Cardiac muscle cell (in vitro differentiated cells and primary cell): ENCODE results near the gene RPP25L. TPM values are rescaled to one million over a fixed set of nuclear protein-coding genes. Genes with fewer than 3 reads are reported as not detected.
A peak's percentile ranks its signal among the peaks of the same experiment; 100 is the strongest.

Experiments used
- DNase-seq, 2 donors: peaks; one replicate each; pipeline versions ENCODE4 v3.0.0 to v3.0.0-alpha.2; 2010 to 2017; ENCODE audit warnings: low read depth in 1 of 2, low spot score in 1 of 2
- H3K27ac ChIP-seq: fragments of 200-600 bp; sonication (generic); 2 replicates; pipeline ENCODE4 v1.5.1; 2016
- H3K27me3 ChIP-seq: fragments of 200-600 bp; sonication (generic); 2 replicates; pipeline ENCODE4 v1.6.0; 2016; ENCODE audit warnings: control low read depth
- H3K36me3 ChIP-seq: fragments of 200-600 bp; sonication (generic); 2 replicates; pipeline ENCODE4 v1.5.1; 2016; ENCODE audit warnings: control low read depth
- H3K4me1 ChIP-seq: fragments of 200-600 bp; sonication (generic); 2 replicates; pipeline ENCODE4 v1.8.1; 2017; ENCODE audit warnings: low read depth, mild to moderate bottlenecking, mixed run types
- H3K4me3 ChIP-seq: fragments of 200-600 bp; sonication (generic); 2 replicates; pipeline ENCODE4 v1.5.1; 2016; ENCODE audit warnings: mild to moderate bottlenecking
- H3K9me3 ChIP-seq: fragments of 200-600 bp; sonication (generic); 2 replicates; pipeline ENCODE4 v1.5.1; 2017; ENCODE audit warnings: low read depth, mild to moderate bottlenecking, control low read depth
- CTCF ChIP-seq: IDR thresholded peaks from 2 replicates; pipeline ENCODE4 v1.5.1; 2012; ENCODE audit warnings: low read depth, mild to moderate bottlenecking, low read length
- polyA plus RNA-seq: library from polyadenylated mRNA; unstranded; fragments of >200 nt; fragmentation: Nextera tagmentation; extraction: Ambion mirVana; gene quantifications from 2 replicates; pipeline ENCODE4 v1.2.1, GENCODE V29; 2016
- total RNA-seq: library from RNA; depleted of rRNA; stranded (reverse); fragments of >200 nt; gene quantifications from 2 replicates; pipeline ENCODE4 v1.2.3, GENCODE V29; 2016

Gene RPP25L
- total and polyA plus RNA-seq, 2 experiments from 2014 or later = 68.4 to 84.3 TPM

- Histone ChIP-seq H3K36me3 (peaks cover 3% of the 10 kb centered on the region), H3K4me1 (peaks cover 5% of the 10 kb centered on the region), H3K27ac (no peak overlapping the region), H3K4me3 (no peak overlapping the region), H3K27me3 (peaks cover 10% of the 10 kb centered on the region), H3K9me3 (no peaks in the 10 kb centered on the region)
- TF ChIP-seq CTCF = no peak
- no peak for DNase-seq
Observed at GRCh38 chr9:34635556-34635955, 23.7 kb upstream of the RPP25L start.

- H3K4me3 ChIP-seq = no peak overlapping the region
- no peaks in the 10 kb centered on the region for H3K9me3 ChIP-seq
- H3K27ac ChIP-seq = no peak overlapping the region
- DNase-seq = no peak
- no peak for TF ChIP-seq CTCF
- H3K27me3 ChIP-seq = peaks cover 19% of the 10 kb centered on the region
- peaks cover 5% of the 10 kb centered on the region for H3K4me1 ChIP-seq
- peaks cover 3% of the 10 kb centered on the region for H3K36me3 ChIP-seq
Observed at GRCh38 chr9:34634551-34635248, 22.8 kb upstream of the RPP25L start.

DNA sequence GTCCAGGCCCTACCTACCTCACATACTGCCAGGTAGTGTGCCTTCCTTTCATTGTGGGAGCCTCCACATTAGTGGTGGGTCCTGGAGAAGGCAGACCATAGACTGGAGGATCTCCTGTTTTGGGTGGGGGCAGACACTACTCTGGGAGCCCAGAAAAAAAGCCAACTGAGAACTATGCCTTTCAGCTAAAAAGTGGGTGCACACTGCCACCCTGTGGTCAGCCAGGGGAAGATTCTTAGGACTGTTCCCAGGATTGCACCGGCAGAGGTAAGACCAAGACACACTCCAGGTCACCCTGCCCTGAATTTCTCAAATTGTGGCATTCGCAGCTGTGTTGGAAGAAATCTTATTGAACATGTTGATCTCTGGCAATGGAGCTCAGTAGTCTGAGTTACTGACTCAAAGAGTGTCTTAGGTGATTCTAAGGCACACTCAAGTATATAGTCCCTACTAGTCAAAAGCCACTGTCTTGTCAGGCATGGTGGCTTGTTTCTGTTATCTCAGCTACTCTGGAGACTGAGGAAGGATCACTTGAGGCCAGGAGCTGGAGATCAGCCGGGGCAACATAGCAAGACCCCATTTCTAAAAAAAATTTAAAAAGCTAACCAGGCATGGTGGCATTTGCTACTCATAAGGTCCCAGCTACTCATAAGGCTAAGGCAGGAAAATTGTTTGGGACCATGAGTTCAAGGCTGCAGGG, 22.1 kb upstream of the RPP25L start:
- H3K4me3 ChIP-seq = no peak overlapping the region
- peaks cover 3% of the 10 kb centered on the region for H3K36me3 ChIP-seq
- peak; percentile 85 for TF ChIP-seq CTCF
- no peak overlapping the region for H3K27ac ChIP-seq
- H3K9me3 ChIP-seq = no peaks in the 10 kb centered on the region
- peaks cover 5% of the 10 kb centered on the region for H3K4me1 ChIP-seq
- H3K27me3 ChIP-seq = peaks cover 26% of the 10 kb centered on the region
- DNase-seq = peak; percentile 73 to 77

GRCh38 chr9:34633166-34633565, 21.3 kb upstream of the RPP25L start:
- peaks cover 34% of the 10 kb centered on the region for H3K27me3 ChIP-seq
- TF ChIP-seq CTCF = no peak
- peaks cover 3% of the 10 kb centered on the region for H3K36me3 ChIP-seq
- DNase-seq = no peak
- H3K27ac ChIP-seq = no peak overlapping the region
- no peak overlapping the region for H3K4me3 ChIP-seq
- peaks cover 2% of the 10 kb centered on the region for H3K4me1 ChIP-seq
- H3K9me3 ChIP-seq = no peaks in the 10 kb centered on the region

DNA sequence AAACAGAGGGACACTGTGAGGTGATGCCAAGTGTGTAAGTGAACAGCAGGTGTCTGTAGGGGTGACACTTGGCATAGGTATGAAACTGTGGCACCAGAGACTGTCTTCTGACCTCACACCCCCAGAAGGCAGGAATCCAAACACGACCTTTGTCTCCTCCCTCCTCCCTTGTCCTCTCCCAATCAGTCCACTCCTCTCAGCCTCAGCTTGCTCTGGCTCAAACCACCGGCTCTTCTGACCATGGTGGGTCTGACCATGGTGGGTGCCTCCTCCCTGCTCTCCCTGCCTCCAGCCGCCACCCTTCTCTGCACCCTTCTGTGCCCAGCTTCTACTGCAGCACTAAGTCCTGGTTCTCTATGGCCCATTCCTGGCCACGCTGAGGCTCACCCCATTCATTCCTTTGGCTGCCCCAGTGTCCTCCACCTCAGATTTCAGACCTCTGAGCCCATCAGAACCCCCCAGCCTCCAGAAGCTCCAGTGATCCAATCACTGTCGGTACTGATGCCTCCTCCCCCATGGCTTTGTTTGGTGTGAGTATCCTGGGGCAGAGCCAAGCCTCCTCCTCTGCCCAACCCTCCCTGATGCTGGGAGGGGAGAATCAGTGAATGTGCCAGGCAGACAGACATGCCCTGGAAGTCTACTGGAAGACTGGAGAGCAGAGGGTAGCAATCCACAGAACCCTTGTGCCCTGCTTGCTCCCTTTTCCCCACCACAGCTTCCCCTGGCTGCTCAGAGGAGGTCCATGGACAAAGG, 18.7 kb upstream of the RPP25L start:
- no peak for TF ChIP-seq CTCF
- peaks cover 3% of the 10 kb centered on the region for H3K36me3 ChIP-seq
- H3K27ac ChIP-seq = no peak overlapping the region
- no peak for DNase-seq
- H3K4me3 ChIP-seq = no peak overlapping the region
- H3K9me3 ChIP-seq = no peaks in the 10 kb centered on the region
- H3K4me1 ChIP-seq = no peaks in the 10 kb centered on the region
- peaks cover 59% of the 10 kb centered on the region for H3K27me3 ChIP-seq
